NCI-H526 (cell line): Measurements from ENCODE around the gene EIF4G3.
"Not testable (repeated sequence)": the region's sequence is repeated elsewhere in the genome, so short reads cannot be mapped to it uniquely, and the experiment has no call there.

Experiments
- DNase-seq, 2 experiments: peaks; one replicate each; lab custom pipeline; 2025; lab: John Stamatoyannopoulos, UW

The EIF4G3 gene

DNA sequence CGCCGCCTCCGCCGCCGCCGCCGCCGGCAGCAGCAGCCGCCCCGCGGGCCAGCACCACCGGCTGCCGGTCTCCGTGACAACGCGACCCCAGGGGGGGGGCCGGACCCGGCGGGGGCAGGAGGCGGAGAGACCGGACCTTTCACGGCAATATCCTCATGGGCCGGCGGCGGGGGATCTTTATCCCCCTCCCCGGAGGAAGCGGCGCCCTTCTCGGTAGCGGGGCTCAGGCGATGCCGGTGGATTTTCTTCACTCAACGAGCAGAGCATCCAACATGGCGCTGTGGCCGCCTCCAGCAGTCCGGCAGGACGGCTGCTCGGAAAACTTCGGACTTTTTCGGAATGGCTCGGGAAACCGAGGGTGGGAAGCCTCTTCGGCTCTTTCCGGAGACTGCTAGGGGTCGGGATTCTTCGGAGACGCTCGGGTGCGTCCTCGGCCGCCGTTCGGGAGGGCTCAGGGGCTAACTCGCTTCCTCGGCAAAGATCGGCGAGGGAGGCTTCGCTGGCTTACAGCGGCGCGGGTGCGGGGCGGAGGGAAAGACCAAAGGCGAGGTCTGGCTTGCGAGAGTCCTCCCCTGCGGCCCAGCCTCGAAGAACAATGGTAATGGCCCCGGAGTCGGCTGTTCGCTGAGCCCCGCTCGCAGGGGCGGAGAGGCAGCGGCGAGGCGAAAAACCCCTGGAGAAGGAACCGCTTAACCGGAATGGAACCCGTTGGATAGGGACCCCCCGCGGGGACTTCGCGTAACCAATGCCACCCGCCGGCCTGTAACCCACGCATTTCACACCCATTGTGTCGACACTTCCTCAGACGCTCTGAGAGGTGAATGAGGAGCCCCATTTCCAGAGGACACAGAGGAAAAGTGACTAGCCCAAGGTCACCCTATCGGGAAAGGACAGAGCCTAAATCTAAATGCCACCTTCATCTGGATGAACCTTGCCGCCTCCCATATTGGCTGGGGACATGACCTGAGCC, at the start of gene EIF4G3:
EIF4G3 (minus strand) TSS at position 312 of the 970 bp plus-strand sequence. CDS start 174,155 bp downstream, outside the sequence.
- peak; percentile 87 to 96 for DNase-seq

- DNase-seq, result no peak
These were observed 48.4 kb upstream of the EIF4G3 start for GRCh38 chr1:21225065-21225464.

DNA sequence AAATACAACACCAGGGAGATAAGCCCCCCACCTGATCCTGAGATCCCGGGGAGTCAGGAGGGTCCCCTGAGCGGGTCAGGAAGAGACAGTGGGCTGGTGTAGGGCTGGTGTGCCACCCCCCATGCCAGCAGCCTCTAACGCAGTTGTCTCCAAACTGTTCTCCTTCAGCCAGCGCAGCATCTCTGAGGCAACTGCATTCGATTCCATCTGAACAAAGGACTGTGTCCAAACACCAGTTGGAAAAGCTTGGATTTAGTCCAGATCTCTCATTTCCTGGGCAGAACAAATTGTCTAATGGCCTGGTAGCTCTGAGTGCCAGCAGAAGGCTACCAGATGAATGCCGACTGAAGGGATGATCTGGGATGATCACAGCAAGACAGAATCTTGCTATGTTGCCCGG, 44.1 kb upstream of the EIF4G3 start:
- no peak for DNase-seq

DNA sequence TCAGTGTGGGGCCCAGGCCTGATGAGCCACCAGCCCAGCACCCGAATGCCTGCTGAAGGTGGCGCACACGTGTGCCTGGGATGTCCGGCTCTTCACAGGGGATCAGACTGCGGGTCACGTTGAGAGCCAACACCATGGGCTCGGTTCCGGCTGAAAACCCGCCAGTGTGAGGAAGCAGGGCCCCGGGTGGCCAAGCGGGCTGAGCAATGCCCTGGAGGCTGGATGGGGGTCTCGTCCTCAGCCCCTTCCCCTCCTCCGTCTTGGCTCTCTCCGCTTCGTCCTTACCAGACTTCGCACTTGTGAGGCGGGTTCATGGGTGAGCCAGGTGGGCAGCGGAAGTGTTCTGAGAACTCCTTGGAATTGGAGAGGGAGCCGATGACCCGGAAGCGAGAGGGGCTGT, 43.0 kb upstream of the EIF4G3 start:
- DNase-seq, result no peak

- DNase-seq, result peak in 1 of 2 experiments; percentile 19
These were observed 41.3 kb upstream of the EIF4G3 start for GRCh38 chr1:21217812-21218596.

- peak; percentile 15 to 50 for DNase-seq
These were observed 40.4 kb upstream of the EIF4G3 start for GRCh38 chr1:21216835-21217811.

DNA sequence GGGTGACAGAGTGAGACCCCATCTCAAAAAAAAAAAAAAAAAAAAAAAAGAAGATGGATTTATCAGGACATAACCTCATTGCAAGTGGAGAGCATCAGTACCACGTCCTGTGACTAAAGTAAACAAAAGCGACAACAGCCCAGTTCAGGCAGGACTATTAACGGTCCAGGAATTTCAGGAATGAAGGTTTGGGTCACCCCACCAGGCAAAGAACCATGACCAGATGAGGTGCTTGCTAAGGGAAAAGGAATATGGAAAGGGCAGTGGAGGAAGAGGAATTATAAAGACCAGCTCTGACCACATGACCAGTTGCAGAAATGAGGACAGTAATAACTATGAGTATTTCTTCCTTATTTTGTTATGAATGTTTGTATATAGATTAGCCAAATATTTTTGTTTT, 35.4 kb upstream of the EIF4G3 start:
- no peak for DNase-seq

GRCh38 chr1:21208137-21208700, 31.5 kb upstream of the EIF4G3 start:
- not testable (repeated sequence) for DNase-seq

- no peak for DNase-seq
These were observed 29.4 kb upstream of the EIF4G3 start for GRCh38 chr1:21206117-21206516.

DNA sequence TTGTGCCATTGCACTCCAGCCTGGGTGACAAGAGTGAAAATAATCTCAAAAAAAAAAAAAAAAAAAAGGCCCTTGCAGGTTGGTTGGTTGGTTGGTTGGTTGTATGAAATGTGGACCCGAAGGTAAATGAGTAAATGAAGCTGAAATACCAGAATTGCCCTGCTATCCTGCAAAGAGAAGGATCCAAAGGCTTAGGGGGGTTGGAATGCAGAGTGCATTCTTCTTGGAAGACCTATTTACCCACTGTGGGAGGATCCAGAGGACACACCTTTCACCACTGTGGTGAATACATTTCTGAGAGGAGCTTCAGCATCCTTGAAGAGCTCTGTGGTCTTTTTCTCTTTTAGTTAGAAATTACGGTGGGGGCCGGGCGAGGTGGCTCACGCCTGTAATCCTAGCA, 28.7 kb upstream of the EIF4G3 start:
- DNase-seq, result no peak

GRCh38 chr1:21201650-21202049, 25.0 kb upstream of the EIF4G3 start:
- no peak for DNase-seq

DNA sequence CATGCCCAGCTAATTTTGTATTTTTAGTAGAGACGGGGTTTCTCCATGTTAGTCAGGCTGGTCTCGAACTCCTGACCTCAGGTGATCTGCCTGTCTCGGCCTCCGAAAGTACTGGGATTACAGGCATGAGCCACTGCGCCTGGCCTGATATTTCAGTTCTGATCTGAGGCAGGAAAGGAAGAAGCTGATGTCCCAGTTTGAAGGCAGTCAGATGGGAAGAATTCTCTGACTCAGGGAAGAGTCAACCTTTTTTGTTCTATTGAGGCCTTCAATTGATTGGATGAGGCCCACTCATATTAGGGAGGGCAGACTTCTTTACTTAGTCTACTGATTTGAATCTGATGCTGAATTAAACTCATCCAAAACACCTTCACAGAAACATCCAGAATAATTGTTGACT, 24.5 kb upstream of the EIF4G3 start:
- not testable (repeated sequence) for DNase-seq

DNA sequence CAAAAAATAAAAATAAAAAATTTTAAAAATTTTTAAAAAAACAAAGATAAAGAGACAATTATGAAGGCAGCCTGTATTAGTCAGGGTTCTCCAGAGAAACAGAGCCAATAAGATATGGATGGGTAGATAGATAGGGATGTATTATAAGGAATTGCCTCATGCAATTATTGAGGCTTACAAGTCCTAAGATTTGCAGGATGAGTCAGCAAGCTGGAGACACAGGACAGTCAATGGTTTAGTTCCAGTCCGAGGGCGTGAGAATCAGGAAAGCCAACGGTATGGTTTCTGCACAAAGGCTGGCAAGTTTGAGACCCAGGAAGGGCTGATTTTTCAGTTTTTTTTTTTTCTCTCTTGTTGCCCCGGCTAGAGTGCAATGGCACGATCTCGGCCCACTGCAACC, 24.1 kb upstream of the EIF4G3 start:
- no peak for DNase-seq

- DNase-seq, result no peak
These were observed 22.2 kb upstream of the EIF4G3 start for GRCh38 chr1:21198929-21199328.

- no peak for DNase-seq
These were observed 16.2 kb upstream of the EIF4G3 start for GRCh38 chr1:21192871-21193270.

DNA sequence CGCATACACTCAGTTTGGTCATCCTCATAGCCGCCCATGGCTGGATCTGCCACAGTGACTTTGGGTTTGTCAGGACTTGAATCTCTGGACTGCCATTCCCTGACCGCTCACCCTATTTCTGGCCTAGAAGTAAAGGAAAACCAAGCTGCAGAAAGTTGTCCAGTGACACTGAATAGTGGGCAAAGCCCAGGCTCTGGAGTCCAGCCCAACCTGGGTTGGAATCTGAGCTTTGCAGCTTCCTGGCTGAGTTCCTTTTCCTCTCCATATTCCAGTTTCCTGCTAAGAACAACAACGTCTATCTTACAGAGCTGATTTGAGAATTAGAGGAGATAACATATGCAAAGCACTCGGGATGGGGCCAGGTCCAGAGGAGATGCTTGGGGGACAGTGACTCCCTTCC, 15.6 kb upstream of the EIF4G3 start:
- no peak for DNase-seq

GRCh38 chr1:21190771-21191170, 14.1 kb upstream of the EIF4G3 start:
- DNase-seq, result not testable (repeated sequence)

DNA sequence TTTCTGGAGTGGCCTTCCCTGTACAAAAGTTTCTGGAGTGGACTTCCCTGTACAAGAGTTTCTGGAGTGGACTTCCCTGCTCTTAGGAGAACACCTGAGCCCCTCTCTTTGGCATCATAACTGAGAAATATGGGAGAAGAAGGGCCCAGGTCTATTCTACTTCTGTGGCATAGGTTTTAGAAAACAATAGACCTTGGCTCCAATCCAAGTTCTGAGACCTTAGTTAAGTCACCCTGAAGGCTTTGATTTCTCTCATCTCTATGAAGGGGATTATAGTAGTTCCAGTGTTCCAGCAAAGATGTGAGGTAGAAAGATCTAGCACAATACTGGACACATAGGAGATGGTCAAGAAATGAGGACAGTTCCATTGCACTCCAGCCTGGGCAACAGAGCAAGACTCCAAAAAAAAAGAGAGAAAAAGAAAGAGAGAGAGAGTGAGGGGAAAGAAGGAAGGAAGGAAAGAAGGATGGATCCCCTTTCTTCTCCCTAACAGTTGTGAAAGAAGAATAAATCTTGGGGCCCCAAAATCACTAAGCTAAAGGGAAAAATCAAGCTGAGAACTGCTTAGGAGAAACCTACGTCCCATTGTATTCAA, 13.3 kb upstream of the EIF4G3 start:
- DNase-seq, result no peak

- DNase-seq, result no peak
These were observed 12.7 kb upstream of the EIF4G3 start for GRCh38 chr1:21189421-21189820.

DNA sequence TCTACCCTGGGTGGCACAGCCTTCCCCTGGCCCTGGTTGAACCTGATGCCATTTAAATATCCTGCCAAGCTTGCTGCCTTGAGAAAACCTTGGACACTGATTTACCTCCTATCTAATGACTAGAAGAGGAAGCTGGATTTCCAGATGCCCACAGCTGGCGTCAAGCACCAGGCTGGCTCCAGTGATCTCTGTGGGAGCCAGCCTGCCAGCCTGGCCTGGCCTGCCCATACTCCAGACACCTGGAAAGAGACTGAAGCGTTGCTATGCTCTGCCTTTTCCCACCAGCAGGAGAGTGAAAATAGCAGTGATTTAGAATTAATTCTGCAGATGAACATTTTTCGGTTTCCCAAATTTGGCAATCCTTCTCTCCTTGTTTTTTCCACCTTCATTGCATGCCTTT, 11.5 kb upstream of the EIF4G3 start:
- no peak for DNase-seq

GRCh38 chr1:21185221-21185731, 8.6 kb upstream of the EIF4G3 start:
- DNase-seq, result no peak
